ENCODE measurements around the gene FOXL3. TPM values are rescaled to one million over a fixed set of nuclear protein-coding genes. Genes with fewer than 3 reads are reported as not detected.

Gene FOXL3
- total RNA-seq, 1 experiment from 2014 or later, result not detected

DNA sequence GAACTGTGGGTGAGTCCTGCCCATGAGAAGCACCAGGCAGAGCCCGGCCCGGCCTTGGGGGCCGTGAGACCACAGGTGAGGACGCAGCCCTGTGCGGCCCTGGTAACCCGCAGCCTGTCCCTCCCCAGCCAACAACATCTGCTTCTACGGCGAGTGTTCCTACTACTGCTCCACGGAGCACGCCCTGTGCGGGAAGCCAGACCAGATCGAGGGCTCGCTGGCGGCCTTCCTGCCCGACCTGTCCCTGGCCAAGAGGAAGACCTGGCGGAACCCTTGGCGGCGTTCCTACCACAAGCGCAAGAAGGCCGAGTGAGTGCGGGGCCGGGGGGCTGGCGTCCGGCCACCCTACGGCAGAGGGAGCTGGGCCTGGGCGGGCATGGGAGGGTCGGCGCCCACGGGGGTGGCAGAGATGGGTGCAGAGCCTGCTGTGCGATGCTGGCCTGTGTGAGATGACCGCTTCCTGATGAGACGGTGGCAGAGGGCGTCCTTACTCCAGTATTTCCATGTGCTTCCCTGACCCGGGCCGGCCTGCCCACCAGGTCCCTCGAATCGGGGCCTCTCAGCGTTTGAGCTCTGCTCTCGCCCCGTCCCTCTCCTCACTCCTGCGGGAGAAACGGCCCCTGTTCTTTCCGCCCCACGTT, 34.1 kb upstream of the FOXL3 start (continued):
- no peak for TF ChIP-seq ARID4B (CRISPR knock-in tag; IDR thresholded peaks at IDR 0.05; ENCODE audit: borderline replicate concordance)

GRCh38 chr7:256461-256940, 33.5 kb upstream of the FOXL3 start:
- H3K36me3 Mint-ChIP-seq, result peaks cover 73% of the 10 kb centered on the region
- H3K27ac Mint-ChIP-seq, result no peak overlapping the region
- POLR2A ChIA-PET, result no interaction called here

DNA sequence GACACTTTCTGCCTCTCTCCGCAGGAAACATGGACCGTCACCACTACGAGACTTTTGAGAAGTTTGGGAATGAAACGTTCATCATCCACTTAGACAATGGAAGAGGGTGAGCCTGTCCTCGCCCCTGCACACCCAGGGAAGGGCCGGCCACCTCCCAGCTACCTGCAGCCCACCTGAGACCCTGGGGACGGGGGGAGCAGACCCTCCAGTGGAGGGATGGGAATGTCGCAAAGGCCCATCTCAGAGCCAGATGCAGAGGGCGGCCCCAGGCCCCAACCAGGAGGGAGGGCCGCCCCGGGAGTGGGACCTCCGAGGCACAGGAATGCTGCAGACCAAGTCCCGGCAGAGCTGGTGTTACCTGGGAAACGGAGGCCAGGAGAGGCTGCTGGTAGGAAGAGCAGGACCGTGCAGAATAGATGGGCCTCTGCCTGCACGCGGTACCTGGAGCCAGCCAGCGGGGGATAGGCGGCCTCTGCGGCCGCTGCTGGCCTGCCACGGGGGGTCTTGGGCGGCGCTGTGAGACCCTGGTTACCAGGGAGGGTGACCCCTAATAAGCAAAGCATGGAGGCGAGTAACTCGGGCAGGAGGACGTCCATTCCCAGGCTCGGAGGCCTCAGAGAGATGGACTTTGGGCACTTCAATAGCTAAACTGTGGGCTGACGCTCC, 32.9 kb upstream of the FOXL3 start:
- H3K27ac Mint-ChIP-seq, result no peak overlapping the region
- TF ChIP-seq TP53 (CRISPR knock-in tag; IDR thresholded peaks at IDR 0.05) (no peak), SOX15 (CRISPR knock-in tag; IDR thresholded peaks at IDR 0.05) (no peak), MYBL2 (CRISPR knock-in tag; IDR thresholded peaks at IDR 0.05) (no peak), MLX (CRISPR knock-in tag; IDR thresholded peaks at IDR 0.05) (no peak), USF2 (CRISPR knock-in tag; IDR thresholded peaks at IDR 0.05) (no peak), ARID4B (CRISPR knock-in tag; IDR thresholded peaks at IDR 0.05; ENCODE audit: borderline replicate concordance) (no peak)
- TF ChIP-seq, protein P1, sequence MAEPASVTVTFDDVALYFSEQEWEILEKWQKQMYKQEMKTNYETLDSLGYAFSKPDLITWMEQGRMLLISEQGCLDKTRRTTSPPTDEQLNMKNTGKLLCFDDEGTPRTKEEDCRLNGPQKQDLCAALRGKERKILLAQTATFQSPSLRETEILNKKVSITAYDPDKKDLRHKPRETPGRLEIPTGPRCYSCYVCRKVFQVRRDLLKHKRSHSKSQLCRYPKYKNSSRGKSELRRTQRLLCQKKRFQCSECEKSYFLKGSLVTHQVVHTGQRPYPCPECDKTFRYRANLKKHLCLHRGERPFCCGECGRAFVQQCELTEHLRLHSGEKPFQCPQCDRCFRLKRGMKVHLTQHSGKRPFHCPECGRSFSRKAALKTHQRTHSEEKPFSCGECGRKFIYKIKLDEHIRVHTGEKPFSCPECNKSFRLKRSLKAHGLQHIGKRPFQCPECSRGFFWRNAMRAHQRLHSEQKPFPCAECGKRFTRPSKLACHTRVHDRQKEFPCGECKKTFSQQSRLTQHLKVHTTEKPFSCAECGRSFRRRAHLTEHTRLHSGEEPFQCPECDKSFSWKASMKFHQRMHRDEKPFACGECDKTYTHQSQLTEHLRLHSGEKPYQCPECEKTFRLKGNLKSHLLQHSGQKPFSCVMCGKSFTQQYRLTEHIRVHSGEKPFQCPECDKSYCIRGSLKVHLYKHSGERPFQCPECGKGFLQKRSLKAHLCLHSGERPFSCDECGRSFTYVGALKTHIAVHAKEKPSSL (CRISPR knock-in tag; conservative IDR thresholded peaks at IDR 0.05), result no peak
- TF ChIP-seq, protein P2, sequence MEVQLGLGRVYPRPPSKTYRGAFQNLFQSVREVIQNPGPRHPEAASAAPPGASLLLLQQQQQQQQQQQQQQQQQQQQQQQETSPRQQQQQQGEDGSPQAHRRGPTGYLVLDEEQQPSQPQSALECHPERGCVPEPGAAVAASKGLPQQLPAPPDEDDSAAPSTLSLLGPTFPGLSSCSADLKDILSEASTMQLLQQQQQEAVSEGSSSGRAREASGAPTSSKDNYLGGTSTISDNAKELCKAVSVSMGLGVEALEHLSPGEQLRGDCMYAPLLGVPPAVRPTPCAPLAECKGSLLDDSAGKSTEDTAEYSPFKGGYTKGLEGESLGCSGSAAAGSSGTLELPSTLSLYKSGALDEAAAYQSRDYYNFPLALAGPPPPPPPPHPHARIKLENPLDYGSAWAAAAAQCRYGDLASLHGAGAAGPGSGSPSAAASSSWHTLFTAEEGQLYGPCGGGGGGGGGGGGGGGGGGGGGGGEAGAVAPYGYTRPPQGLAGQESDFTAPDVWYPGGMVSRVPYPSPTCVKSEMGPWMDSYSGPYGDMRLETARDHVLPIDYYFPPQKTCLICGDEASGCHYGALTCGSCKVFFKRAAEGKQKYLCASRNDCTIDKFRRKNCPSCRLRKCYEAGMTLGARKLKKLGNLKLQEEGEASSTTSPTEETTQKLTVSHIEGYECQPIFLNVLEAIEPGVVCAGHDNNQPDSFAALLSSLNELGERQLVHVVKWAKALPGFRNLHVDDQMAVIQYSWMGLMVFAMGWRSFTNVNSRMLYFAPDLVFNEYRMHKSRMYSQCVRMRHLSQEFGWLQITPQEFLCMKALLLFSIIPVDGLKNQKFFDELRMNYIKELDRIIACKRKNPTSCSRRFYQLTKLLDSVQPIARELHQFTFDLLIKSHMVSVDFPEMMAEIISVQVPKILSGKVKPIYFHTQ (CRISPR knock-in tag; IDR thresholded peaks at IDR 0.05), result no peak
- TF ChIP-seq, protein P3, sequence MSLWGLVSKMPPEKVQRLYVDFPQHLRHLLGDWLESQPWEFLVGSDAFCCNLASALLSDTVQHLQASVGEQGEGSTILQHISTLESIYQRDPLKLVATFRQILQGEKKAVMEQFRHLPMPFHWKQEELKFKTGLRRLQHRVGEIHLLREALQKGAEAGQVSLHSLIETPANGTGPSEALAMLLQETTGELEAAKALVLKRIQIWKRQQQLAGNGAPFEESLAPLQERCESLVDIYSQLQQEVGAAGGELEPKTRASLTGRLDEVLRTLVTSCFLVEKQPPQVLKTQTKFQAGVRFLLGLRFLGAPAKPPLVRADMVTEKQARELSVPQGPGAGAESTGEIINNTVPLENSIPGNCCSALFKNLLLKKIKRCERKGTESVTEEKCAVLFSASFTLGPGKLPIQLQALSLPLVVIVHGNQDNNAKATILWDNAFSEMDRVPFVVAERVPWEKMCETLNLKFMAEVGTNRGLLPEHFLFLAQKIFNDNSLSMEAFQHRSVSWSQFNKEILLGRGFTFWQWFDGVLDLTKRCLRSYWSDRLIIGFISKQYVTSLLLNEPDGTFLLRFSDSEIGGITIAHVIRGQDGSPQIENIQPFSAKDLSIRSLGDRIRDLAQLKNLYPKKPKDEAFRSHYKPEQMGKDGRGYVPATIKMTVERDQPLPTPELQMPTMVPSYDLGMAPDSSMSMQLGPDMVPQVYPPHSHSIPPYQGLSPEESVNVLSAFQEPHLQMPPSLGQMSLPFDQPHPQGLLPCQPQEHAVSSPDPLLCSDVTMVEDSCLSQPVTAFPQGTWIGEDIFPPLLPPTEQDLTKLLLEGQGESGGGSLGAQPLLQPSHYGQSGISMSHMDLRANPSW (CRISPR knock-in tag; conservative IDR thresholded peaks at IDR 0.05; ENCODE audit: low read depth), result no peak
- H3K4me3 Mint-ChIP-seq, result no peak overlapping the region
- ChIA-PET CTCF (no interaction called here), POLR2A (no interaction called here)
- DNase-seq (ENCODE audit: low spot score) (no peak), ATAC-seq (no peak)
- H3K9me3 Mint-ChIP-seq, result peaks cover 30% of the 10 kb centered on the region
- peaks cover 79% of the 10 kb centered on the region for H3K36me3 Mint-ChIP-seq
- no peaks in the 10 kb centered on the region for H3K4me1 Mint-ChIP-seq
- peaks cover 9% of the 10 kb centered on the region for H3K27me3 Mint-ChIP-seq (ENCODE audit: low read depth)

More at GRCh38 chr7:256461-256940, 33.5 kb upstream of the FOXL3 start:
- Mint-ChIP-seq H3K27me3 (ENCODE audit: low read depth) (peaks cover 2% of the 10 kb centered on the region; the same call in 1 of the 2 replicates), H3K9me3 (peaks cover 23% of the 10 kb centered on the region), H3K4me1 (no peaks in the 10 kb centered on the region), H3K4me3 (no peak overlapping the region)
- ATAC-seq (no peak), DNase-seq (ENCODE audit: low spot score) (no peak)
- CTCF ChIA-PET, result no interaction called here
- TF ChIP-seq PRRX2 (CRISPR knock-in tag; IDR thresholded peaks at IDR 0.05), result no peak
- no peak for TF ChIP-seq ZNF263 (CRISPR knock-in tag; IDR thresholded peaks at IDR 0.05; ENCODE audit: low read depth)
